NT2/D1 (cell line): ENCODE results near the gene ACVRL1.

Experiments
- DNase-seq: peaks from one replicate; pipeline ENCODE4 v3.0.0-alpha.2; 2011; ENCODE audit warnings: low read depth, low spot score
- H3K27me3 ChIP-seq: 2 replicates; pipeline ENCODE4 v1.6.0; 2011; ENCODE audit warnings: mild to moderate bottlenecking; ENCODE audit not compliant: insufficient read length, insufficient read depth
- H3K36me3 ChIP-seq: 2 replicates; pipeline ENCODE4 v1.6.1; 2011; ENCODE audit warnings: mild to moderate bottlenecking, low read length, mixed read lengths; ENCODE audit not compliant: insufficient read depth, insufficient read length
- H3K4me1 ChIP-seq: 2 replicates; pipeline ENCODE4 v1.5.1; 2011; ENCODE audit not compliant: insufficient read depth, insufficient read length
- H3K4me3 ChIP-seq: 2 replicates; pipeline ENCODE4 v1.5.1; 2011; ENCODE audit warnings: low read depth; ENCODE audit not compliant: insufficient read length
- H3K9ac ChIP-seq: 2 replicates; pipeline ENCODE4 v1.6.0; 2011; ENCODE audit warnings: low read depth; ENCODE audit not compliant: insufficient read length
- H3K9me3 ChIP-seq: 2 replicates; pipeline ENCODE4 v1.5.1; 2011; ENCODE audit warnings: mild to moderate bottlenecking, low read length; ENCODE audit not compliant: insufficient read depth
- SUZ12 ChIP-seq: IDR thresholded peaks from 2 replicates; pipeline ENCODE4 v1.6.1; 2011; ENCODE audit not compliant: insufficient read length, insufficient read depth; ENCODE audit errors: extremely low read depth
- YY1 ChIP-seq: IDR thresholded peaks from 2 replicates; pipeline ENCODE4 v1.6.1; 2011; ENCODE audit not compliant: insufficient read length, insufficient read depth
- ZNF274 ChIP-seq: IDR thresholded peaks from 2 replicates; pipeline ENCODE4 v1.6.1; 2011; ENCODE audit warnings: mild to moderate bottlenecking, low read depth, low read length

ACVRL1 gene

DNA sequence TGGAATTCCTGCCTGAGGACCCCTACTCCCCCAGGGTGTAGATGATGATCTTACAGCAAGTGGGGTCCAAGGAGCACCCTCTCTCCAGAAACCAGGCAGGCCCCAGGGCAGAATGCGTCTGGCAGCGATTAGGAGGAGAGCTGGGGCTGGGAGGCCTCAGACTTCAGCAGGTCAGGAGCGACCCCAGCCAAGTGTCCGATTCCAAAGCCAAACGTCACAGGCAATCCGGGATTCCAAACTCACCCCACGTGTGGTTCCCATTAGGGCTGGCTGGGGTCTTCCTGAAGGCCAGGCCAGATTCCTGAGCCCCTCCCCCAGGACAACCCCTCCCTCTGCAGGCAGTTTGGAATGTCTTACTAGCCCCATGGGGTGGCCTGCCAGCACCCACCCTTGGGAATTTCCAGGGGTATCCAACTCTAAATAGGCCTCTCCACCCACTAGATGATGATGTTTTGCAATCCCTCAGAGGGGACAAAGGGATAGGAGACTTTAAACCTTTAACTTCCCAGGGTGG lies 41.5 kb upstream of the ACVRL1 start:
- Histone ChIP-seq H3K4me3 (no peak overlapping the region), H3K36me3 (no peaks in the 10 kb centered on the region), H3K9me3 (no peaks in the 10 kb centered on the region), H3K4me1 (peaks cover 32% of the 10 kb centered on the region), H3K9ac (peak overlapping the region; percentile 79), H3K27me3 (peaks cover 23% of the 10 kb centered on the region)
- no peak for TF ChIP-seq SUZ12
- peak; percentile 11 for TF ChIP-seq YY1
- no peak for DNase-seq

DNA sequence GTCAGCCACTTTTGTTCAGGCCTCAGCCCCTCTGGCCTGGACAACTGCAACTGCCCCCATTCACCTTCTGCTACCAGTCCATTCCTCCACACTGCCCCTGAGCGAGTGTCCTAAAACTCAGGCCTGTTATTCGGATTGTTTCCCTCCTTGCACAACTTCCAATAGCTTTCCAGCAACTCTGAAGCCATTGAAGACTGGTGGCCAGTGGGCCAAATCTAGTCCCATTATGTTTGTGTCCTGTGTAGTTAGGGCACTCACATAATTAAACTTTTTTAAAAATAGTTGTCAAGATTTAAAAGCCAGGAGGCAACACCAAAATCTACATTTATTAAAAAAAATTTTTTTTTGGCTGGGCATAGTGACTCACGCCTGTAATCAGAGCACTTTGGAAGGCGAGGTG lies 41.0 kb upstream of the ACVRL1 start:
- H3K36me3 ChIP-seq = no peaks in the 10 kb centered on the region
- TF ChIP-seq SUZ12 (no peak), ZNF274 (no peak), YY1 (no peak)
- DNase-seq = no peak
- H3K27me3 ChIP-seq = peaks cover 28% of the 10 kb centered on the region
- no peak overlapping the region for H3K4me3 ChIP-seq
- peak overlapping the region; percentile 46 for H3K9ac ChIP-seq
- H3K9me3 ChIP-seq = no peaks in the 10 kb centered on the region
- H3K4me1 ChIP-seq = peaks cover 35% of the 10 kb centered on the region

DNA sequence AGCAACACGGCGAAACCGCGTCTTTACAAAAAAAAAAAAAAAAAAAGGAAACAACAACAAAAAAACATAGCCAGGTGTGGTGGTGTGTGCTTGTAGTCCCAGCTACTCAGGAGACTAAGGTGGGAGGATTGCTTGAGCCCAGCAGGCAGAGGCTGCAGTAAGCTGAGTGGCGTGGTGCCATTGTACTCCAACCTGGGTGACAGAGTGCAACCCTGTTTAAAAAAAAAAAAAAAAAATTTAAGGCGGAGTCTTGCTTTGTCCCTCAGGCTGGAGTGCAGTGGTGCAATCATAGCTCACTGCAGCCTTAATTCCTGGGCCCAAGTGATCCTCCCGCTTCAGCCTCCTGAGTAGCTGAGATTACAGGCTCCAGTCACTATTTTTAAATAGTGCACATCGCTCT lies 40.5 kb upstream of the ACVRL1 start:
- no peaks in the 10 kb centered on the region for H3K9me3 ChIP-seq
- peaks cover 28% of the 10 kb centered on the region for H3K27me3 ChIP-seq
- peaks cover 39% of the 10 kb centered on the region for H3K4me1 ChIP-seq
- H3K4me3 ChIP-seq = no peak overlapping the region
- no peak for TF ChIP-seq ZNF274
- no peak for TF ChIP-seq SUZ12
- TF ChIP-seq YY1 = no peak
- DNase-seq = no peak
- H3K36me3 ChIP-seq = no peaks in the 10 kb centered on the region
- H3K9ac ChIP-seq = no peak overlapping the region

DNA sequence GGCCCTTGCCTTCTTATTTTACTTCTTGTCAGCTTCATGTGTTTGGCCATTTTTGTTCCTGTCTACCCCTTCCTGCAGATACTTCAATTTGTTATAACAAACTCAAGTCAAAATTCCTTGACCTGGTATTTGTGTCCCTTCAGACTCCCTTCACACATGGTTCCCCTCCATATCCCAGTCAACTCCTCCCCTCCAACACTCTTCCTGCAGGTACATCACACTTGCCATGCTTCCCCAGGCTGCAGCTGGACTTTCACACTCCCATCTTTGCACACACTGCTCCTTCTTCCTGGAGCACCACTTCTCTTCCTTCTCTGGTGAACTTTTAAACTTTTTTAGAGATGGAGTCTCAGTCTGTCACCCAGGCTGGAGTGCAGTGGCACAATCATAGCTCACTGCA lies 39.9 kb upstream of the ACVRL1 start:
- H3K4me3 ChIP-seq = no peak overlapping the region
- TF ChIP-seq SUZ12 (no peak), ZNF274 (no peak), YY1 (no peak)
- peaks cover 38% of the 10 kb centered on the region for H3K4me1 ChIP-seq
- no peaks in the 10 kb centered on the region for H3K9me3 ChIP-seq
- no peak overlapping the region for H3K9ac ChIP-seq
- no peak for DNase-seq
- peaks cover 28% of the 10 kb centered on the region for H3K27me3 ChIP-seq
- H3K36me3 ChIP-seq = no peaks in the 10 kb centered on the region

DNA sequence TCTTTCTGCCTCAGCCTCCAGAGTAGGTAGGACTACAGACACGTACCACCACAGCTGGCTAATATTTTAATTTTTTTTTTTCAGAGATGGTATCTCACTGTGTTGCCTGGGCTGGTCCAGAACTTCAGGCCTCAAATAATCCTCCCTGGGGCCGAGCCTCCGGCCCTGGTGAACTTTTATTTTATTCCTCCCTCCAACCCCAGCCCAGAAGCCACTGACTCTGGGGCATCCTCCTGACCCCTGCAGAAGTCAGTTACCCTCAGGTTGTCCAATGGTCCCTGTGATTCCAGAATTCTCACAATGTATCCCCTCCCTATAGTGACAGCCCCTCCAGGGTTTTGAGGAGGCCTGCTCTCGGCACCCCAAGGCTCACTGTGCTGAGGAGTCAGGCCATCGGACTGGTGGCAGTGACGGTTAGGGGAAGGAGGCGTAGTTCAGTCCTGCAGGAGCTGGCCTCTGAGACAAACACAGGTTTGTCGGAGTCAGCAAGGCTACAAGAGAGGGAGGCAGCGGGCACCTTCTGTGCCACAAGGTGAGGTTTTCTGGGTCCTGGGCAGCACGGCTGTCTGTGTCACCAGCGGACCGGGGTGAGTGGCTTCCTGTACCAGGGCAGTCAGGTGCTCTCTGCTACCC lies 39.4 kb upstream of the ACVRL1 start:
- DNase-seq = no peak
- no peaks in the 10 kb centered on the region for H3K36me3 ChIP-seq
- no peak for TF ChIP-seq SUZ12
- TF ChIP-seq YY1 = no peak
- TF ChIP-seq ZNF274 = no peak
- H3K9me3 ChIP-seq = no peaks in the 10 kb centered on the region
- H3K4me1 ChIP-seq = peaks cover 38% of the 10 kb centered on the region
- peaks cover 28% of the 10 kb centered on the region for H3K27me3 ChIP-seq
- H3K9ac ChIP-seq = peak overlapping the region; percentile 96
- H3K4me3 ChIP-seq = no peak overlapping the region

DNA sequence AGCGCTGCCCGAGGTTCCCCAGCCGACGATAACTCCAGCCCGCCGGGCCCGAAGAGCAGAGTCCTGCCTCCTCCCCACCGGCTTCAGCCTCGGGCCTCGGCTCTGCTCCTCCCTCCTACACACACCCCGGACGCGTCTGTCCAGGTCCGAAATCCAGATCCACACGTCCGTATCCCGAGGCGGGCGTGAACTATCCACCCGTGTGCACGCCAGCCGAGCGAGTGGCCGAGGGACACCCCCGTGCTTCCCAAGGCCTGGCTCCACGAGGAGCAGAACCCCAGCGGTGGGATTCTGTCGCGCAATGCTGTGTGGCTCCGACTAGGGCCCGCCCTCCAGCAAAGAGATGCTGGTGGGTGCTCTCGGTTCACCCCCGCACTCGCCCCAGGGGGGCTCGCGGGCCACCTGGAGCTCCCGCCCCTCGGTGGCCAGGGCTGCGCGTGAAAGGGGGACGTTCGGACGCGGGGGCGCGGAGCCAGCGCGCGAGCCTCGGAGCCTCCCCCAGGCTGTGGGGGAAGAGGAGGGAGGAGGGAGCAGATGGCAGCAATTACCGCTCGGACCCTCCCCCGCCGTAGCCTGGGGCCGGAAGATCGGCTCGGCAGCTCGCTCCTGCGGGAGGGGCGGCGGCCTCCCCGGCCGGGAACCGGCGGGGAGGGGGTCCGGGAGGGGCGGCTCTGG lies 38.3 kb upstream of the ACVRL1 start:
- Histone ChIP-seq H3K9ac (peak overlapping the region; percentile 96), H3K27me3 (peaks cover 28% of the 10 kb centered on the region), H3K36me3 (no peaks in the 10 kb centered on the region), H3K4me1 (peaks cover 45% of the 10 kb centered on the region), H3K4me3 (peak overlapping the region; percentile 70), H3K9me3 (no peaks in the 10 kb centered on the region)
- no peak for TF ChIP-seq SUZ12
- no peak for TF ChIP-seq YY1
- no peak for TF ChIP-seq ZNF274
- no peak for DNase-seq

DNA sequence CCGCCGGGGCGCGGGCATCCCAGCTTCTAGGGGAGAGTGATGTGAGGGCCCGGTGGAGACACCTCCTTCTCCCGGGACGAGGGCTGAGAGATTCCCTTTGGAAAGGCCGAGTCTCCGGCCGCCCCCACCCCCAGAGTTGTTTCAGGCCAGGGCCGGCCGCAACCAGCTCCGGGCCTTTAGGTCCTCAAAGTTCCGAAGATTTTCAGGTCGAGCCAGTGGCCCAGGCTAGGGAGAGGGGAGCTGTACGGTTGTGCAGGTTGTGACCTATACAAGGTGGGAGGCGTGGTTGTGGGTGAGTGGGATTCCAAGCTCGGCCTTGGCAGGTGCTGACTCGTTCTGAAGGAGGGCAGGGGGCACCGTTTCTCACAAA lies 37.8 kb upstream of the ACVRL1 start:
- Histone ChIP-seq H3K9me3 (no peaks in the 10 kb centered on the region), H3K4me1 (peaks cover 45% of the 10 kb centered on the region), H3K36me3 (no peaks in the 10 kb centered on the region), H3K4me3 (peak overlapping the region; percentile 70), H3K9ac (peak overlapping the region; percentile 96), H3K27me3 (peaks cover 28% of the 10 kb centered on the region)
- no peak for TF ChIP-seq YY1
- TF ChIP-seq SUZ12 = no peak
- TF ChIP-seq ZNF274 = no peak
- no peak for DNase-seq
